CD14-positive monocyte (primary cell): ENCODE results near the gene UAP1. TPM values are rescaled to one million over a fixed set of nuclear protein-coding genes. Genes with fewer than 3 reads are reported as not detected.

ENCODE experiments used
- DNase-seq, 3 donors: peaks; one replicate each; pipeline ENCODE4 v3.0.0-alpha.2; 2011 to 2022
- H2AFZ ChIP-seq: 2 replicates; pipeline ENCODE4 v1.6.0; 2012; ENCODE audit warnings: mild to moderate bottlenecking, low read depth, low read length, inconsistent platforms; ENCODE audit not compliant: insufficient read depth, poor library complexity, severe bottlenecking
- H3K27ac ChIP-seq, 2 donors: 1 replicate in 1 of 2; 2 replicates in 1 of 2; pipeline ENCODE4 v1.5.1; 2012 to 2013; ENCODE audit warnings: low read length in 2 of 2, control low read depth in 1 of 2, inconsistent platforms in 1 of 2, low read depth in 1 of 2, mild to moderate bottlenecking in 1 of 2
- H3K27me3 ChIP-seq, 2 donors: one replicate each; pipeline versions ENCODE4 v1.6.0 to v1.6.1; 2011 to 2013; ENCODE audit warnings: low read length in 2 of 2; ENCODE audit not compliant: control insufficient read depth in 2 of 2, insufficient read depth in 2 of 2
- H3K36me3 ChIP-seq, 2 donors: replicated peaks in 1 of 2; 1 replicate in 1 of 2; 2 replicates in 1 of 2; pipeline versions ENCODE4 v1.5.1 to v1.6.1; 2012 to 2013; ENCODE audit warnings: low read length in 2 of 2, control low read depth in 1 of 2, inconsistent platforms in 1 of 2, mild to moderate bottlenecking in 1 of 2; ENCODE audit not compliant: insufficient read depth in 2 of 2, control insufficient read depth in 1 of 2
- H3K4me1 ChIP-seq, 2 donors: 1 replicate in 1 of 2; 2 replicates in 1 of 2; pipeline versions ENCODE4 v1.5.1 to v1.6.1; 2012 to 2013; ENCODE audit warnings: low read length in 2 of 2, control low read depth in 1 of 2, inconsistent platforms in 1 of 2, mild to moderate bottlenecking in 1 of 2, moderate library complexity in 1 of 2; ENCODE audit not compliant: insufficient read depth in 2 of 2, control insufficient read depth in 1 of 2
- H3K4me2 ChIP-seq: replicated peaks from 2 replicates; pipeline ENCODE3; 2012; ENCODE audit warnings: low read length, moderate library complexity, mild to moderate bottlenecking; ENCODE audit not compliant: poor library complexity, severe bottlenecking; ENCODE audit errors: extremely low read depth
- H3K4me3 ChIP-seq, 3 experiments: fragments of 200-600 bp in 1 of 3; sonication (generic) in 1 of 3; replicated peaks in 1 of 3; 1 replicate in 2 of 3; 2 replicates in 1 of 3; pipeline ENCODE4 v1.5.1; 2011 to 2013; ENCODE audit warnings: low read length in 3 of 3, mild to moderate bottlenecking in 3 of 3, control low read depth in 2 of 3, low read depth in 2 of 3, inconsistent platforms in 1 of 3, moderate library complexity in 1 of 3
- H3K79me2 ChIP-seq: 2 replicates; pipeline ENCODE4 v1.6.0; 2012; ENCODE audit warnings: mild to moderate bottlenecking, control low read depth, inconsistent platforms, low read length, moderate library complexity; ENCODE audit not compliant: insufficient read depth
- H3K9ac ChIP-seq: 2 replicates; pipeline ENCODE4 v1.6.0; 2017; ENCODE audit warnings: low read length, mild to moderate bottlenecking; ENCODE audit not compliant: insufficient read depth, poor library complexity, severe bottlenecking
- H3K9me3 ChIP-seq, 2 donors: replicated peaks in 1 of 2; 1 replicate in 1 of 2; 2 replicates in 1 of 2; pipeline versions ENCODE4 v1.5.1 to v1.6.1; 2012 to 2013; ENCODE audit warnings: low read length in 2 of 2, control low read depth in 1 of 2; ENCODE audit not compliant: control insufficient read depth in 1 of 2, insufficient read depth in 1 of 2
- H4K20me1 ChIP-seq: 2 replicates; pipeline ENCODE4 v1.6.0; 2012; ENCODE audit warnings: mild to moderate bottlenecking, low read length, control low read depth, moderate library complexity; ENCODE audit not compliant: insufficient read depth
- H3K27ac Mint-ChIP-seq, 7 donors: one replicate each; pipeline ENCODE4 v1.8.0; 2020; ENCODE audit warnings: mild to moderate bottlenecking in 7 of 7, mixed read lengths in 7 of 7, moderate library complexity in 6 of 7, inconsistent platforms in 2 of 7
- H3K27me3 Mint-ChIP-seq, 3 donors: one replicate each; pipeline ENCODE4 v1.8.0; 2021 to 2022; ENCODE audit warnings: low read depth in 3 of 3, mild to moderate bottlenecking in 3 of 3, mixed read lengths in 3 of 3, moderate library complexity in 3 of 3, inconsistent platforms in 1 of 3
- H3K36me3 Mint-ChIP-seq, 2 donors: one replicate each; pipeline ENCODE4 v1.8.0; 2020; ENCODE audit warnings: mixed read lengths in 2 of 2, inconsistent platforms in 1 of 2, mild to moderate bottlenecking in 1 of 2
- H3K4me1 Mint-ChIP-seq: one replicate; pipeline ENCODE4 v1.8.0; 2020; ENCODE audit warnings: mild to moderate bottlenecking, mixed read lengths
- H3K4me3 Mint-ChIP-seq, 2 donors: one replicate each; pipeline ENCODE4 v1.8.0; 2020; ENCODE audit warnings: mild to moderate bottlenecking in 2 of 2, mixed read lengths in 2 of 2, moderate library complexity in 1 of 2
- H3K9me3 Mint-ChIP-seq, 7 donors: one replicate each; pipeline ENCODE4 v1.8.0; 2020 to 2022; ENCODE audit warnings: mixed read lengths in 7 of 7, mild to moderate bottlenecking in 6 of 7, moderate library complexity in 6 of 7, inconsistent platforms in 2 of 7
- CTCF ChIP-seq: fragments of 200-600 bp; IDR thresholded peaks from one replicate; pipeline ENCODE4 v1.8.0; 2022; ENCODE audit warnings: antibody characterized with exemption, mild to moderate bottlenecking
- WGBS: methylation state at CpG from one replicate; pipeline ENCODE4 v1.1.5; 2013; ENCODE audit warnings: missing lambda C conversion rate; ENCODE audit not compliant: insufficient coverage; 5-methylcytosine and 5-hydroxymethylcytosine counted together
- intact Hi-C, 2 donors: fragments of 100-400 bp; cut with micrococcal nuclease; formaldehyde crosslinking; loops; one replicate each; pipeline versions ENCODE4 v1.15.0 to v1.15.1; 2023
- polyA plus RNA-seq, 3 donors: library from polyadenylated mRNA; depleted of rRNA in 1 of 3; unstranded in 2 of 3; stranded (reverse) in 1 of 3; fragments of 300-500 nt in 2 of 3; fragments of >200 nt in 1 of 3; fragmentation: Illumina TruSeq in 2 of 3; gene quantifications; 1 replicate in 2 of 3; 2 replicates in 1 of 3; pipeline ENCODE4 v1.2.3, GENCODE V29; 2012 to 2021

Gene UAP1
- polyA plus RNA-seq, 3 donors, result 2.8 to 7.2 (median 5.9) TPM

GRCh38 chr1:162590101-162590500 is 28.6 kb downstream of the UAP1 start:
- H2AFZ ChIP-seq, result no peak overlapping the region
- intact Hi-C loops, result no loop called here
- TF ChIP-seq CTCF, result no peak
- Mint-ChIP-seq H3K36me3 (peaks cover 14 to 24% of the 10 kb centered on the region in 2 donors), H3K9me3 (no peaks in the 10 kb centered on the region), H3K4me1 (no peaks in the 10 kb centered on the region), H3K27me3 (no peaks in the 10 kb centered on the region), H3K4me3 (no peak overlapping the region), H3K27ac (no peak overlapping the region)
- H3K9ac ChIP-seq, result no peak overlapping the region
- H3K4me3 ChIP-seq, result no peak overlapping the region
- H3K79me2 ChIP-seq, result no peaks in the 10 kb centered on the region
- DNase-seq, result no peak
- H3K4me2 ChIP-seq, result no peak overlapping the region
- H4K20me1 ChIP-seq, result no peaks in the 10 kb centered on the region
- no peak overlapping the region for H3K27ac ChIP-seq
- H3K36me3 ChIP-seq, result peaks cover 0 to 22% of the 10 kb centered on the region in 2 donors
- WGBS, result 100% methylated on average over 1 of the region's 3 CpGs
- no peaks in the 10 kb centered on the region for H3K4me1 ChIP-seq
- H3K27me3 ChIP-seq, result no peaks in the 10 kb centered on the region
- no peaks in the 10 kb centered on the region for H3K9me3 ChIP-seq

GRCh38 chr1:162590686-162591085 is 29.2 kb downstream of the UAP1 start:
- no peak overlapping the region for H3K4me3 Mint-ChIP-seq
- Histone ChIP-seq H3K36me3 (peaks cover 0 to 22% of the 10 kb centered on the region in 2 donors), H3K9me3 (no peaks in the 10 kb centered on the region), H2AFZ (no peak overlapping the region), H3K4me3 (no peak overlapping the region), H3K27me3 (no peaks in the 10 kb centered on the region), H3K4me1 (no peaks in the 10 kb centered on the region), H3K79me2 (no peaks in the 10 kb centered on the region), H4K20me1 (no peaks in the 10 kb centered on the region), H3K27ac (no peak overlapping the region), H3K4me2 (no peak overlapping the region), H3K9ac (no peak overlapping the region)
- no peak overlapping the region for H3K27ac Mint-ChIP-seq
- H3K36me3 Mint-ChIP-seq, result peaks cover 14 to 24% of the 10 kb centered on the region in 2 donors
- H3K4me1 Mint-ChIP-seq, result no peaks in the 10 kb centered on the region
- intact Hi-C loops, result no loop called here
- TF ChIP-seq CTCF, result no peak
- DNase-seq, result no peak
- no peaks in the 10 kb centered on the region for H3K9me3 Mint-ChIP-seq
- no CpG with 5 or more reads among the region's 2 CpGs for WGBS
- H3K27me3 Mint-ChIP-seq, result no peaks in the 10 kb centered on the region
